ENCODE results near the gene STK33.

Gene STK33

DNA sequence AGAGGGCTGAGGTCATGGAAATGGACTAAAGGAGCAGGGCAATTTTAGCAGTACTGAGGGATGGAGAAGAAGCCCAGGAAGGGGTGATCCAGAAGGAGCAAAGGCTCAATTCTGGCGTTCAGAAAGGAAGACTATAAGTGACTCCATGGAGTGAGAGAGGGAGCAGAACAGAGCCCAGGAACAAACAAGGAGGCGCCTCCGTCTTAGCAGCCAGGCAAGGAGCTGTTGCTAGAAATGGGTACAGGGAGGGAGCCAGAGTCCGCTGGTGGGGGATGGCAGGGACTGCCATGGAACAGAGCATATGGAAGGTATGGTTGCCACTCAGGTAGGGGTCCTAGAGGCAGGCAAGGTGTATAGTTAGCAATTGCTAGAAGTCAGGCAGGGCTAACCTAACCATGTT lies 20.5 kb upstream of the STK33 start:
- no peak for DNase-seq (ENCODE audit: low read depth)
- H3K4me3 ChIP-seq (ENCODE audit: low read length) = no peak overlapping the region
- TF ChIP-seq CTCF (conservative IDR thresholded peaks at IDR 0.05; ENCODE audit: low read length) = no peak

GRCh38 chr11:8613036-8613435 lies 19.0 kb upstream of the STK33 start:
- no peak overlapping the region for H3K4me3 ChIP-seq (ENCODE audit: low read length)
- no peak for DNase-seq (ENCODE audit: low read depth)
- TF ChIP-seq CTCF (conservative IDR thresholded peaks at IDR 0.05; ENCODE audit: low read length) = no peak

GRCh38 chr11:8612522-8612921 lies 18.5 kb upstream of the STK33 start:
- H3K4me3 ChIP-seq (ENCODE audit: low read length) = no peak overlapping the region
- no peak for DNase-seq (ENCODE audit: low read depth)
- TF ChIP-seq CTCF (conservative IDR thresholded peaks at IDR 0.05; ENCODE audit: low read length) = no peak

DNA sequence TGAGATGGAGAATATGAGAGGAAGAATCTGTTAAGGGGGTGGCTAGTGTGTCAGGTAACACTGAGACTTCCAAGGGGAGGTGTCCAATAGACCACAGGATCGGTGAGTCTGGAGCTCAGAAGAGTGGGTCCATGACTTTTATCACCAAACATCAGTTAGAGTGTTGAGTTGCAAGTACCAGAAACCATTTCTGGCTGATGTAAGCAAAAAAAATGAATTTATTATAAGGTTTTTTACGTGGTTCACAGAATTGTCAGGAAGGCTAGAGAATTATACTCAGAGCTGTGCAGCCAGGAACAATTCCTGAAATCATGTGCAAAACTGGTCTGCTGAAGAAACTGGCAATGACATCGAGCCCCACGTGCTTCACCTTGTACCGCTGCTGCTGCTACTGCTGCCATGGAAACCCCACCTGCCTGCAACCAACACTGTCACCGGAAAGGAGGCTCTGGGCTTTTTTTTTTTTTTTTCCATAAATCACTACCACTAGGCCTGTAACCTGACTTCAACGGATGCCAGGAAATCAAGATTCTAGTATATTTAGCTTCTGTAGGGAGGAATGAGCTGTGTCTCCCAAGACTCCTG lies 16.6 kb upstream of the STK33 start:
- no peak for DNase-seq (ENCODE audit: low read depth)
- TF ChIP-seq CTCF (conservative IDR thresholded peaks at IDR 0.05; ENCODE audit: low read length) = no peak
- no peak overlapping the region for H3K4me3 ChIP-seq (ENCODE audit: low read length)

GRCh38 chr11:8608652-8609051 lies 14.6 kb upstream of the STK33 start:
- DNase-seq (ENCODE audit: low read depth) = no peak
- TF ChIP-seq CTCF (conservative IDR thresholded peaks at IDR 0.05; ENCODE audit: low read length) = no peak
- H3K4me3 ChIP-seq (ENCODE audit: low read length) = no peak overlapping the region

GRCh38 chr11:8605971-8606563 lies 12.0 kb upstream of the STK33 start:
- no peak overlapping the region for H3K4me3 ChIP-seq (ENCODE audit: low read length)
- peak; percentile 28 for DNase-seq (ENCODE audit: low read depth)
- TF ChIP-seq CTCF (conservative IDR thresholded peaks at IDR 0.05; ENCODE audit: low read length) = no peak

GRCh38 chr11:8604078-8604723 lies 10.2 kb upstream of the STK33 start:
- DNase-seq (ENCODE audit: low read depth) = peak; percentile 100
- H3K4me3 ChIP-seq (ENCODE audit: low read length) = no peak overlapping the region
- TF ChIP-seq CTCF (conservative IDR thresholded peaks at IDR 0.05; ENCODE audit: low read length) = peak; percentile 75

All from AG10803 (cell line).